Endothelial cell of umbilical vein (primary cell): Measurements from ENCODE around the gene ACTR3C. TPM values are rescaled to one million over a fixed set of nuclear protein-coding genes. Genes with fewer than 3 reads are reported as not detected.

ENCODE experiments used
- BruUV-seq: library from RNA; stranded (reverse); fragments of 400-500 nt; replicated peaks from 2 replicates; lab custom pipeline; 2021; lab: Mats Ljungman, UMichigan
- CTCF ChIA-PET: fragments of 300-600, 350-600 bp; sonication (Branson Sonifier 250); formaldehyde crosslinking; loops from one replicate; lab custom pipeline; 2021; ENCODE audit warnings: antibody characterized with exemption, inconsistent platforms; lab: Charles Lee
- POLR2A ChIA-PET: fragments of 300-600, 350-600 bp; sonication (Branson Sonifier 250); formaldehyde crosslinking; loops from one replicate; lab custom pipeline; 2021; ENCODE audit warnings: antibody characterized with exemption, inconsistent platforms; lab: Charles Lee
- DNase-seq: peaks from one replicate; pipeline ENCODE4 v3.0.0-alpha.2; 2011; ENCODE audit warnings: low read depth, low spot score
- FAIRE-seq: peaks from 2 replicates; lab custom pipeline; 2011; peaks lifted over from hg19 to GRCh38; lab: Jason Lieb, UNC
- H2AFZ ChIP-seq: 2 replicates; pipeline ENCODE4 v1.6.0; 2012; ENCODE audit warnings: low read depth, low read length, control low read depth, inconsistent platforms
- H3K27ac ChIP-seq: 2 replicates; pipeline ENCODE4 v1.5.1; 2011; ENCODE audit warnings: low read depth, mild to moderate bottlenecking, control low read depth, low read length, moderate library complexity; ENCODE audit not compliant: insufficient read depth
- H3K27me3 ChIP-seq, 2 experiments: 2 replicates each; pipeline versions ENCODE4 v1.6.0 to v1.6.1; 2011; ENCODE audit warnings: low read length in 2 of 2, mixed read lengths in 1 of 2; ENCODE audit not compliant: control insufficient read depth in 2 of 2, insufficient read depth in 2 of 2
- H3K36me3 ChIP-seq, 2 experiments: 2 replicates in 1 of 2; 3 replicates in 1 of 2; pipeline ENCODE4 v1.5.1; 2011; ENCODE audit warnings: low read length in 2 of 2, mild to moderate bottlenecking in 1 of 2, moderate library complexity in 1 of 2; ENCODE audit not compliant: control insufficient read depth in 2 of 2, insufficient read depth in 2 of 2; ENCODE audit errors: extremely low read depth in 1 of 2
- H3K4me1 ChIP-seq: 3 replicates; pipeline ENCODE4 v1.5.1; 2011; ENCODE audit warnings: mild to moderate bottlenecking, low read length; ENCODE audit not compliant: control insufficient read depth, insufficient read depth; ENCODE audit errors: extremely low read depth
- H3K4me2 ChIP-seq: 2 replicates; pipeline ENCODE4 v1.6.1; 2011; ENCODE audit warnings: low read length, control low read depth, mixed read lengths; ENCODE audit not compliant: insufficient read depth
- H3K4me3 ChIP-seq, 3 experiments: fragments of 200-600 bp in 1 of 3; sonication (generic), shearing (Covaris generic) in 1 of 3; replicated peaks in 1 of 3; 2 replicates each; pipeline ENCODE4 v1.5.1; 2011 to 2016; ENCODE audit warnings: control low read depth in 3 of 3, low read length in 3 of 3, mild to moderate bottlenecking in 2 of 3, inconsistent platforms in 1 of 3, low read depth in 1 of 3, moderate library complexity in 1 of 3; ENCODE audit not compliant: insufficient read depth in 1 of 3
- H3K79me2 ChIP-seq: 2 replicates; pipeline ENCODE4 v1.6.0; 2012; ENCODE audit warnings: low read length, inconsistent platforms; ENCODE audit not compliant: control insufficient read depth, insufficient read depth
- H3K9ac ChIP-seq: replicated peaks from 2 replicates; pipeline ENCODE3; 2011; ENCODE audit warnings: low read length, control low read depth; ENCODE audit not compliant: insufficient read depth; ENCODE audit errors: extremely low read depth
- H3K9me1 ChIP-seq: replicated peaks from 3 replicates; pipeline ENCODE4 v1.6.0; 2011; ENCODE audit warnings: mild to moderate bottlenecking, low read length; ENCODE audit not compliant: control insufficient read depth, insufficient read depth; ENCODE audit errors: extremely low read depth
- H3K9me3 ChIP-seq: replicated peaks from 2 replicates; pipeline ENCODE4 v1.5.1; 2012; ENCODE audit warnings: low read length, inconsistent platforms; ENCODE audit not compliant: control insufficient read depth, insufficient read depth
- H4K20me1 ChIP-seq: replicated peaks from 2 replicates; pipeline ENCODE3; 2011; ENCODE audit warnings: mild to moderate bottlenecking, low read length; ENCODE audit not compliant: control insufficient read depth, insufficient read depth; ENCODE audit errors: extremely low read depth
- EZH2 ChIP-seq: IDR thresholded peaks from 2 replicates; pipeline ENCODE4 v1.6.1; 2012; ENCODE audit warnings: borderline replicate concordance, low read depth, mild to moderate bottlenecking, moderate library complexity, low read length, inconsistent platforms; ENCODE audit not compliant: severe bottlenecking
- FOS ChIP-seq: IDR thresholded peaks from 2 replicates; pipeline ENCODE4 v1.6.1; 2011; ENCODE audit warnings: mild to moderate bottlenecking, low read length, moderate library complexity, borderline replicate concordance; ENCODE audit not compliant: insufficient read depth
- GATA2 ChIP-seq: IDR thresholded peaks from 2 replicates; pipeline ENCODE4 v1.7.0; 2011; ENCODE audit warnings: low read depth, mild to moderate bottlenecking, moderate library complexity, mixed read lengths, low read length; ENCODE audit not compliant: insufficient read length, insufficient read depth
- JUN ChIP-seq: IDR thresholded peaks from 2 replicates; pipeline ENCODE4 v1.6.1; 2011; ENCODE audit warnings: borderline replicate concordance, low read depth; ENCODE audit not compliant: insufficient read length, insufficient read depth
- MYC ChIP-seq: IDR thresholded peaks from one replicate; pipeline ENCODE4 v1.6.1; 2011; ENCODE audit warnings: mild to moderate bottlenecking, low read depth, low read length
- POLR2A ChIP-seq: IDR thresholded peaks from 2 replicates; pipeline ENCODE4 v1.6.1; 2012; ENCODE audit warnings: low read depth, mild to moderate bottlenecking, control low read depth, low read length
- POLR2AphosphoS5 ChIP-seq: IDR thresholded peaks from 2 replicates; pipeline ENCODE4 v1.6.1; 2012; ENCODE audit warnings: low read depth, mild to moderate bottlenecking, control low read depth, low read length, moderate library complexity; ENCODE audit not compliant: insufficient read depth
- dilution Hi-C: fragments of 300-500 bp; cut with MboI; formaldehyde crosslinking; loops from one replicate; pipeline ENCODE4 v1.15.0; 2019; ENCODE audit warnings: low sequenced_read_pairs; ENCODE audit not compliant: extremely low pct_ligation_motif_present
- intact Hi-C: fragments of 100-400 bp; cut with micrococcal nuclease; formaldehyde crosslinking; loops from one replicate; pipeline ENCODE4 v1.10.0; 2022
- polyA plus RNA-seq, 4 experiments: library from polyadenylated mRNA; depleted of rRNA in 3 of 4; stranded (reverse) in 3 of 4; unstranded in 1 of 4; fragments of >200 nt; gene quantifications; 2 replicates each; pipeline versions ENCODE4 v1.2.1 to v1.2.3, GENCODE V29; 2011 to 2012; ENCODE audit warnings: missing spikeins in 1 of 4
- total RNA-seq: library from RNA; stranded (reverse); gene quantifications from 2 replicates; pipeline ENCODE4 v1.2.3, GENCODE V29; 2021
- TF ChIP-seq, protein P1 (sequence below): IDR thresholded peaks from 2 replicates; pipeline ENCODE4 v1.6.1; 2011; ENCODE audit not compliant: insufficient read depth, insufficient read length
- TF ChIP-seq, protein P2 (sequence below), 2 donors: IDR thresholded peaks; 1 replicate in 1 of 2; 2 replicates in 1 of 2; pipeline ENCODE4 v1.5.1; 2011; ENCODE audit warnings: low read length in 2 of 2, mild to moderate bottlenecking in 2 of 2, moderate library complexity in 2 of 2, control low read depth in 1 of 2, inconsistent platforms in 1 of 2, low read depth in 1 of 2; ENCODE audit not compliant: insufficient read depth in 1 of 2; ENCODE audit errors: extremely low read depth in 1 of 2

Gene ACTR3C
- total and polyA plus RNA-seq, 2 donors (not counting 3 experiments of a cell fraction or from before 2014, with no cell fraction given) = 0.33 TPM; not detected in 1

GRCh38 chr7:150330211-150330885 is 7.0 kb upstream of the ACTR3C start:
- POLR2A ChIA-PET = no interaction called here
- dilution Hi-C loops = no loop called here

More at GRCh38 chr7:150330211-150330885, 7.0 kb upstream of the ACTR3C start:
- Histone ChIP-seq H4K20me1 (no peaks in the 10 kb centered on the region), H3K9ac (no peak overlapping the region), H3K79me2 (no peaks in the 10 kb centered on the region), H3K9me3 (no peaks in the 10 kb centered on the region), H3K27ac (no peak overlapping the region), H3K4me1 (no peaks in the 10 kb centered on the region), H3K27me3 (no peaks in the 10 kb centered on the region), H3K36me3 (no peaks in the 10 kb centered on the region), H2AFZ (no peak overlapping the region), H3K4me2 (no peak overlapping the region), H3K9me1 (no peaks in the 10 kb centered on the region), H3K4me3 (no peak overlapping the region)
- CTCF ChIA-PET = interaction anchor here (1.2 kb wide), 1 partner anchor 87 kb away, joined by 3 read pairs; no protein-coding TSS in a partner anchor
- intact Hi-C loops = no loop called here
- FAIRE-seq (no peak), DNase-seq (no peak)
- TF ChIP-seq POLR2A = no peak
- TF ChIP-seq EZH2 = no peak
- no peak for TF ChIP-seq FOS
- TF ChIP-seq GATA2 = no peak
- no peak for TF ChIP-seq POLR2AphosphoS5
- no peak for TF ChIP-seq MYC
- no peak for TF ChIP-seq JUN
- TF ChIP-seq, protein P1, sequence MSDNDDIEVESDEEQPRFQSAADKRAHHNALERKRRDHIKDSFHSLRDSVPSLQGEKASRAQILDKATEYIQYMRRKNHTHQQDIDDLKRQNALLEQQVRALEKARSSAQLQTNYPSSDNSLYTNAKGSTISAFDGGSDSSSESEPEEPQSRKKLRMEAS = no peak
- TF ChIP-seq, protein P2, sequence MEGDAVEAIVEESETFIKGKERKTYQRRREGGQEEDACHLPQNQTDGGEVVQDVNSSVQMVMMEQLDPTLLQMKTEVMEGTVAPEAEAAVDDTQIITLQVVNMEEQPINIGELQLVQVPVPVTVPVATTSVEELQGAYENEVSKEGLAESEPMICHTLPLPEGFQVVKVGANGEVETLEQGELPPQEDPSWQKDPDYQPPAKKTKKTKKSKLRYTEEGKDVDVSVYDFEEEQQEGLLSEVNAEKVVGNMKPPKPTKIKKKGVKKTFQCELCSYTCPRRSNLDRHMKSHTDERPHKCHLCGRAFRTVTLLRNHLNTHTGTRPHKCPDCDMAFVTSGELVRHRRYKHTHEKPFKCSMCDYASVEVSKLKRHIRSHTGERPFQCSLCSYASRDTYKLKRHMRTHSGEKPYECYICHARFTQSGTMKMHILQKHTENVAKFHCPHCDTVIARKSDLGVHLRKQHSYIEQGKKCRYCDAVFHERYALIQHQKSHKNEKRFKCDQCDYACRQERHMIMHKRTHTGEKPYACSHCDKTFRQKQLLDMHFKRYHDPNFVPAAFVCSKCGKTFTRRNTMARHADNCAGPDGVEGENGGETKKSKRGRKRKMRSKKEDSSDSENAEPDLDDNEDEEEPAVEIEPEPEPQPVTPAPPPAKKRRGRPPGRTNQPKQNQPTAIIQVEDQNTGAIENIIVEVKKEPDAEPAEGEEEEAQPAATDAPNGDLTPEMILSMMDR (IDR thresholded peaks at IDR 0.05; ENCODE audit: extremely low read depth in 1 of 2, insufficient read depth in 1 of 2, low read depth in 1 of 2, low read length in 2 of 2) = no peak
- no TSS peak for BruUV-seq
